Kidney (tissue), 14 donors: ENCODE data around the gene THADA. TPM values are rescaled to one million over a fixed set of nuclear protein-coding genes. Genes with fewer than 3 reads are reported as not detected.

Experiments
- DNase-seq, 5 donors: peaks; one replicate each; pipeline ENCODE4 v3.0.0-alpha.2; 2013 to 2020
- FAIRE-seq: peaks from 2 replicates; lab custom pipeline; 2012; peaks lifted over from hg19 to GRCh38; lab: Jason Lieb, UNC
- H3K27ac ChIP-seq, 2 donors: one replicate each; pipeline ENCODE4 v1.7.0; 2013; ENCODE audit warnings: low read depth in 2 of 2, low read length in 2 of 2, inconsistent platforms in 1 of 2
- H3K27me3 ChIP-seq: one replicate; pipeline ENCODE4 v1.7.1; 2013; ENCODE audit warnings: low read length, inconsistent platforms; ENCODE audit not compliant: control insufficient read depth, insufficient read depth
- H3K36me3 ChIP-seq, 3 donors: one replicate each; pipeline versions ENCODE4 v1.7.0 to v1.7.1; 2013; ENCODE audit warnings: low read length in 3 of 3, control low read depth in 1 of 3, inconsistent platforms in 1 of 3; ENCODE audit not compliant: insufficient read depth in 3 of 3, control insufficient read depth in 2 of 3
- H3K4me1 ChIP-seq, 3 donors: one replicate each; pipeline versions ENCODE4 v1.7.0 to v1.7.1; 2013; ENCODE audit warnings: low read length in 3 of 3, inconsistent platforms in 1 of 3, low read depth in 1 of 3; ENCODE audit not compliant: control insufficient read depth in 2 of 3, insufficient read depth in 2 of 3
- H3K4me3 ChIP-seq, 3 donors: one replicate each; pipeline versions ENCODE4 v1.7.0 to v1.8.1; 2013; ENCODE audit warnings: low read length in 3 of 3, control low read depth in 1 of 3, inconsistent platforms in 1 of 3
- H3K9ac ChIP-seq, 3 donors: one replicate each; pipeline versions ENCODE4 v1.7.0 to v1.7.1; 2013; ENCODE audit warnings: low read length in 3 of 3, control low read depth in 1 of 3, inconsistent platforms in 1 of 3
- H3K9me3 ChIP-seq, 3 donors: one replicate each; pipeline versions ENCODE4 v1.7.0 to v1.7.1; 2013; ENCODE audit warnings: low read length in 3 of 3, control low read depth in 1 of 3, inconsistent platforms in 1 of 3; ENCODE audit not compliant: control insufficient read depth in 2 of 3, insufficient read depth in 1 of 3
- intact Hi-C: fragments of 100-400 bp; cut with DNase I; formaldehyde crosslinking; loops from one replicate; pipeline ENCODE4 v1.11.1; 2022
- polyA plus RNA-seq: library from polyadenylated mRNA; stranded (reverse); fragments of 350-450 nt; fragmentation: Illumina TruSeq; extraction: RNeasy Lipid Tissue Mini Kit (QIAGEN cat#74804); gene quantifications from one replicate; pipeline ENCODE4 v1.2.3, GENCODE V29; 2014; ENCODE audit warnings: low read depth, low replicate concordance; ENCODE audit not compliant: insufficient read depth
- total RNA-seq: library from RNA; stranded (reverse); fragmentation: NEBNext Ultra II Directional; extraction: Animal tissue kit (Norgen Biotek cat#: 25700); gene quantifications from one replicate; pipeline ENCODE4 v1.2.1, GENCODE V29; 2021
- TF ChIP-seq, protein P1 (sequence below): IDR thresholded peaks from 3 replicates; pipeline ENCODE4 v1.5.1; 2012; ENCODE audit warnings: mild to moderate bottlenecking, moderate library complexity, borderline replicate concordance; ENCODE audit not compliant: insufficient read depth; ENCODE audit errors: extremely low read depth
- donor health status: control.
- donor health status: control.
- donor health status: control.
- donor health status: control.
- donor health status: control.
- donor health status: DM: yes; HTN: yes; CAD: no.
- donor health status: Normal renal cell carcinoma (clear cell type).

The THADA gene
- total and polyA plus RNA-seq, 2 donors from 2014 or later: 21.4 to 45.1 TPM

DNA sequence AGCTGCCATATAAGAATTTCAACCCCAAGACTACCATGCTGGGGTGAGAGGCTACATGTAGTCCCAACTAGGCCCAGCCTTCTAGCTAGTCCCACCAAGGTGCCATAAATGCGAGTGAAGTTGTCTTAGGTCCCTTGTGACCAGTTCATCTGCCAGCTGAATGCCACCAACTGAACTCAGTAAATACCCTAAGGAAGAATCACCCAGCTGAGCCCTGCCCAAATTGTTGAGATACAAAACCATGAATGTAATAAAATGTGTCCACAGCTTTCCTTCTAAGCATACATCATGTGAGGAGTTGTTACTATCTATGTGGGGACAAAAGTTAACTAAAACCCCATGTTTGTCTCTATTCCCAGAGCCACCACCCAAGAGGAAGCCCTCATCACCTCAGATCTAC, 70.3 kb downstream of the THADA start:
- TF ChIP-seq, protein P1, sequence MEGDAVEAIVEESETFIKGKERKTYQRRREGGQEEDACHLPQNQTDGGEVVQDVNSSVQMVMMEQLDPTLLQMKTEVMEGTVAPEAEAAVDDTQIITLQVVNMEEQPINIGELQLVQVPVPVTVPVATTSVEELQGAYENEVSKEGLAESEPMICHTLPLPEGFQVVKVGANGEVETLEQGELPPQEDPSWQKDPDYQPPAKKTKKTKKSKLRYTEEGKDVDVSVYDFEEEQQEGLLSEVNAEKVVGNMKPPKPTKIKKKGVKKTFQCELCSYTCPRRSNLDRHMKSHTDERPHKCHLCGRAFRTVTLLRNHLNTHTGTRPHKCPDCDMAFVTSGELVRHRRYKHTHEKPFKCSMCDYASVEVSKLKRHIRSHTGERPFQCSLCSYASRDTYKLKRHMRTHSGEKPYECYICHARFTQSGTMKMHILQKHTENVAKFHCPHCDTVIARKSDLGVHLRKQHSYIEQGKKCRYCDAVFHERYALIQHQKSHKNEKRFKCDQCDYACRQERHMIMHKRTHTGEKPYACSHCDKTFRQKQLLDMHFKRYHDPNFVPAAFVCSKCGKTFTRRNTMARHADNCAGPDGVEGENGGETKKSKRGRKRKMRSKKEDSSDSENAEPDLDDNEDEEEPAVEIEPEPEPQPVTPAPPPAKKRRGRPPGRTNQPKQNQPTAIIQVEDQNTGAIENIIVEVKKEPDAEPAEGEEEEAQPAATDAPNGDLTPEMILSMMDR: no peak
- Histone ChIP-seq H3K27me3 (no peaks in the 10 kb centered on the region), H3K4me3 (no peak overlapping the region), H3K4me1 (no peaks in the 10 kb centered on the region), H3K36me3 (no peaks in the 10 kb centered on the region), H3K9me3 (peaks cover 0 to 6% (median 0%) of the 10 kb centered on the region in 3 donors), H3K9ac (no peak overlapping the region), H3K27ac (no peak overlapping the region)
- FAIRE-seq: no peak
- intact Hi-C loops: no loop called here
- DNase-seq: no peak

DNA sequence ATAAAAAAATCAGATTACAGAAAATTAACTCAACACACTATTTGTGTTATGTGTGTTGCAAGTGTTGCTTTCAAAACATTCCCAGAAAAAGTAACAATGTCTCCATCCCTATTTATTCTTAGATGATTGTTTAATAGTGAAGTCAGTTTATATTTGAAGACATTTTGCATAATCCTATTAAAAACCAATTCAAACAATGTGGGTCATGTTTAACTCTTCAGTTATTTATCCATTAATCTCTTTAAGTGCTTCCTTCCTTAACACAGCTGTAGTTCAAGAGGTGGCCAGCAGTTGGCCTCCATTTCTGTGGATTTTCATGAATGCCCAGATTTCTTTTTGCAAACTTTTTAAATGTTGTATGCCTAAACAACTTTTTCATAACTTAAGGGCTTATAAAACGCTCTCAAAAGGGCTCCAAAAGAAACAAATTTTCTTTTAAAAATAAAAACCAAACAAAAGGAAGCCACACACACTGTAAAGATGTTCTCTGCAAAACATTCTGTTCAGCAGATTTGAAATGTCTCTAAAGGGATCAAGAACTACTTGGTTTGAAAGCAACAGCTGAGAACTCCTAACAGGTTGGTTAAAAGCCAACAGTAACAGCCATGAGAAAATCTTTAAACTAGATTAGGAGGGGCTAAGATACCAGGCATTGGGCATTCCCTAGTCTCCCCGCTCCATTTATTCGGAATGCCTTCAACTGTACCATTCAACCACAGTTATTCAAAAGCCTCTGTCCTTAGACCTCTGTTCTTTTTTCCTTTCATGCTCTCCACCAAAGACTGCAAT, 71.5 kb downstream of the THADA start:
- H3K27ac ChIP-seq: no peak overlapping the region
- intact Hi-C loops: no loop called here
- H3K4me3 ChIP-seq: no peak overlapping the region
- TF ChIP-seq, protein P1: peak; percentile 2
- FAIRE-seq (no peak), DNase-seq (peak in 1 of 5 donors; percentile 57)
- H3K9me3 ChIP-seq: peaks cover 0 to 6% (median 0%) of the 10 kb centered on the region in 3 donors
- peaks cover 0 to under 1% (median 0%) of the 10 kb centered on the region in 3 donors for H3K4me1 ChIP-seq
- H3K36me3 ChIP-seq: no peaks in the 10 kb centered on the region
- H3K9ac ChIP-seq: no peak overlapping the region
- no peaks in the 10 kb centered on the region for H3K27me3 ChIP-seq

DNA sequence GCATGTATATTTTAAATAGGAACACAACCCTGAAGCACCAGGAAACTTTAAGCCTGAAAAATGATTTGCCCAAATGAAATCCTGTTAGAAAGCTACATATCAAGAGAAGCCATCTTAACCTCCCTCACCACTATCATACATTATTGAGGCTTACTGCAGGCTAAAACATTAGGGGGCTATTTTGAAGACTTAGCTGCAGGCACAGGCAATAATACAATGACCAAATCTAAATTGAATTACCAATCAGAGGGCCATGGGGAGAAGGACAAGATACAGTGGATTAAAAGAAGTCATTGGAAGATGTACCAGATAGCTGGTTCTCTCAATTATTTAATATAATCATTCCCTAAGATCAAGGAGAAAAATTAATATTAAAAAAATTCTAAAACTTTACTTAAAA, 73.7 kb downstream of the THADA start:
- Histone ChIP-seq H3K27me3 (no peaks in the 10 kb centered on the region), H3K9me3 (peaks cover 0 to 6% (median 0%) of the 10 kb centered on the region in 3 donors), H3K27ac (no peak overlapping the region), H3K4me1 (peaks cover 0 to 13% (median 5%) of the 10 kb centered on the region in 3 donors), H3K9ac (no peak overlapping the region), H3K36me3 (no peaks in the 10 kb centered on the region), H3K4me3 (no peak overlapping the region)
- TF ChIP-seq, protein P1: no peak
- no peak for DNase-seq
- intact Hi-C loops: no loop called here
- FAIRE-seq: no peak
